Measurements from ENCODE around the gene RTTN. TPM values are rescaled to one million over a fixed set of nuclear protein-coding genes. Genes with fewer than 3 reads are reported as not detected.

The RTTN gene
- polyA plus RNA-seq, 1 donor (not counting 4 experiments of a cell fraction or from before 2014, with no cell fraction given): 77.3 TPM

DNA sequence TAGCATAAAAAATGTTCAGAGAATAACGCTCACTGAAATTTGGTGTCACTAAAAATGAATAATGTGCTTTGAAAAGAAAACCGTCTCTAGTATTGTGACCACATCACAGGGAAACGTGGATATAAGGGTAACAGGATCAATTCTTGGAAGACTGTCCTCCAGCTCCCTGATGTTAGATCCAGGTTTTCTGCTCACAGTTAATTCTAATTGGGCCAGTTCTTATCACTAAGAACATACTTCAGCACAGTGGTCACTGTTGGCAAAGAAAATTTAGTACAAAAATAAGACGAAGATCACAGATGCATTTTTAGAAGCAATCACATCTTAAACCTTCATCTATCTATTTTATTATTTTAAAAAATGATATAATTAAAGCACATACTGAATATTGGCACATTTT, 200.8 kb downstream of the RTTN start:
- Histone ChIP-seq H3K4me2 (ENCODE audit: control insufficient read depth, extremely low read depth, insufficient read depth, low read depth, low read length) (no peak overlapping the region), H3K27me3 (ENCODE audit: control insufficient read depth, extremely low read depth, insufficient read depth, low read length) (no peaks in the 10 kb centered on the region), H3K4me3 (ENCODE audit: control insufficient read depth in 2 of 3, extremely low read depth in 1 of 3, insufficient read depth in 2 of 3, low read depth in 1 of 3, low read length in 3 of 3) (no peak overlapping the region), H2AFZ (ENCODE audit: control insufficient read depth, low read length) (no peak overlapping the region), H3K9me1 (ENCODE audit: control insufficient read depth, extremely low read depth, insufficient read depth, low read length) (no peaks in the 10 kb centered on the region), H3K4me1 (ENCODE audit: control insufficient read depth, extremely low read depth, insufficient read depth, low read length) (no peaks in the 10 kb centered on the region), H3K27ac (ENCODE audit: control insufficient read depth, insufficient read depth, low read length) (no peak overlapping the region), H3K79me2 (ENCODE audit: control insufficient read depth, insufficient read depth, low read length) (peaks cover 6% of the 10 kb centered on the region), H3K9me3 (ENCODE audit: control insufficient read depth, low read depth, low read length) (no peaks in the 10 kb centered on the region), H3K9ac (ENCODE audit: control insufficient read depth, extremely low read depth, insufficient read depth, low read length) (no peak overlapping the region), H3K36me3 (ENCODE audit: control insufficient read depth in 2 of 2, extremely low read depth in 1 of 2, insufficient read depth in 2 of 2, low read length in 2 of 2) (peaks cover 4 to 25% of the 10 kb centered on the region in 2 experiments), H4K20me1 (ENCODE audit: control insufficient read depth, extremely low read depth, insufficient read depth, low read length) (no peaks in the 10 kb centered on the region)
- dilution Hi-C loops (cut with MboI; ENCODE audit: extremely low pct_ligation_motif_present, low sequenced_read_pairs): no loop called here
- FAIRE-seq: no peak
- TF ChIP-seq EZH2 (IDR thresholded peaks at IDR 0.05; ENCODE audit: low read length): no peak
- TF ChIP-seq, protein P1, sequence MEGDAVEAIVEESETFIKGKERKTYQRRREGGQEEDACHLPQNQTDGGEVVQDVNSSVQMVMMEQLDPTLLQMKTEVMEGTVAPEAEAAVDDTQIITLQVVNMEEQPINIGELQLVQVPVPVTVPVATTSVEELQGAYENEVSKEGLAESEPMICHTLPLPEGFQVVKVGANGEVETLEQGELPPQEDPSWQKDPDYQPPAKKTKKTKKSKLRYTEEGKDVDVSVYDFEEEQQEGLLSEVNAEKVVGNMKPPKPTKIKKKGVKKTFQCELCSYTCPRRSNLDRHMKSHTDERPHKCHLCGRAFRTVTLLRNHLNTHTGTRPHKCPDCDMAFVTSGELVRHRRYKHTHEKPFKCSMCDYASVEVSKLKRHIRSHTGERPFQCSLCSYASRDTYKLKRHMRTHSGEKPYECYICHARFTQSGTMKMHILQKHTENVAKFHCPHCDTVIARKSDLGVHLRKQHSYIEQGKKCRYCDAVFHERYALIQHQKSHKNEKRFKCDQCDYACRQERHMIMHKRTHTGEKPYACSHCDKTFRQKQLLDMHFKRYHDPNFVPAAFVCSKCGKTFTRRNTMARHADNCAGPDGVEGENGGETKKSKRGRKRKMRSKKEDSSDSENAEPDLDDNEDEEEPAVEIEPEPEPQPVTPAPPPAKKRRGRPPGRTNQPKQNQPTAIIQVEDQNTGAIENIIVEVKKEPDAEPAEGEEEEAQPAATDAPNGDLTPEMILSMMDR (optimal IDR thresholded peaks at IDR 0.05 in 1 of 3, IDR thresholded peaks at IDR 0.05 in 1 of 3, conservative IDR thresholded peaks at IDR 0.05 in 1 of 3; ENCODE audit: extremely low read depth in 1 of 3, insufficient read depth in 2 of 3, low read length in 3 of 3): no peak
- DNase-seq (ENCODE audit: low read depth, low spot score): no peak

DNA sequence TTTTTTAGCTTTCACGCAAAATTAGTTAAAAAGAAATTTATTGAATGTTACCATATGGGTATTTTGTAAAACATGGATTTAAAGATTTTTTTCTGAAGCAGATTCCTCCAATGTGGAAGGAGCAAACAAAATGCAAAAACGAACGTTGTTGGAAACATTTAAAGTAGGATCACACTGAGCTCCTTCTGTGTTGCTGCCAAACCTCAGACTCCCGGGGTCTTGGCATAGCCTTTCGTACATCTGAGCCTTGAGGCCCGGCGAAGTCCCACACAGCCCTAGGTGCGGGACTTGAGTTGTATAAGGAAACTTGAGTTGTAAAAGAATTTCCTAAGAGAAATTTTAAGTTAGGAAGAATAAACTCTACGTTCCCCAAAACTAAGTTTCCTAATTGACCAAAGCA, 205.8 kb downstream of the RTTN start:
- no peaks in the 10 kb centered on the region for H3K9me3 ChIP-seq (ENCODE audit: control insufficient read depth, low read depth, low read length)
- no peaks in the 10 kb centered on the region for H3K79me2 ChIP-seq (ENCODE audit: control insufficient read depth, insufficient read depth, low read length)
- H3K27me3 ChIP-seq (ENCODE audit: control insufficient read depth, extremely low read depth, insufficient read depth, low read length): no peaks in the 10 kb centered on the region
- H2AFZ ChIP-seq (ENCODE audit: control insufficient read depth, low read length): no peak overlapping the region
- no peak overlapping the region for H3K27ac ChIP-seq (ENCODE audit: control insufficient read depth, insufficient read depth, low read length)
- dilution Hi-C loops (cut with MboI; ENCODE audit: extremely low pct_ligation_motif_present, low sequenced_read_pairs): no loop called here
- no peaks in the 10 kb centered on the region for H4K20me1 ChIP-seq (ENCODE audit: control insufficient read depth, extremely low read depth, insufficient read depth, low read length)
- FAIRE-seq: no peak
- peaks cover 10 to 27% of the 10 kb centered on the region in 2 experiments for H3K36me3 ChIP-seq (ENCODE audit: control insufficient read depth in 2 of 2, extremely low read depth in 1 of 2, insufficient read depth in 2 of 2, low read length in 2 of 2)
- no peak overlapping the region for H3K4me3 ChIP-seq (ENCODE audit: control insufficient read depth in 2 of 3, extremely low read depth in 1 of 3, insufficient read depth in 2 of 3, low read depth in 1 of 3, low read length in 3 of 3)
- TF ChIP-seq EZH2 (IDR thresholded peaks at IDR 0.05; ENCODE audit: low read length): no peak
- TF ChIP-seq, protein P1 (optimal IDR thresholded peaks at IDR 0.05 in 1 of 3, IDR thresholded peaks at IDR 0.05 in 1 of 3, conservative IDR thresholded peaks at IDR 0.05 in 1 of 3; ENCODE audit: extremely low read depth in 1 of 3, insufficient read depth in 2 of 3, low read length in 3 of 3): no peak
- H3K4me1 ChIP-seq (ENCODE audit: control insufficient read depth, extremely low read depth, insufficient read depth, low read length): no peaks in the 10 kb centered on the region
- no peaks in the 10 kb centered on the region for H3K9me1 ChIP-seq (ENCODE audit: control insufficient read depth, extremely low read depth, insufficient read depth, low read length)
- H3K9ac ChIP-seq (ENCODE audit: control insufficient read depth, extremely low read depth, insufficient read depth, low read length): no peak overlapping the region
- no peak for DNase-seq (ENCODE audit: low read depth, low spot score)
- no peak overlapping the region for H3K4me2 ChIP-seq (ENCODE audit: control insufficient read depth, extremely low read depth, insufficient read depth, low read depth, low read length)

Data from keratinocyte (primary cell).